H1 (cell line): ENCODE measurements around the gene NUB1. TPM values are rescaled to one million over a fixed set of nuclear protein-coding genes. Genes with fewer than 3 reads are reported as not detected.
A peak's percentile ranks its signal among the peaks of the same experiment; 100 is the strongest.

Experiments used
- CTCF ChIA-PET: fragments of 300-600 bp; sonication (Branson Sonifier 250); formaldehyde crosslinking; loops from one replicate; lab custom pipeline; 2021; ENCODE audit not compliant: partially characterized antibody; lab: Charles Lee
- POLR2A ChIA-PET: fragments of 300-600 bp; sonication (Branson Sonifier 250); formaldehyde crosslinking; loops from one replicate; lab custom pipeline; 2021; ENCODE audit warnings: inconsistent platforms; ENCODE audit not compliant: partially characterized antibody; lab: Charles Lee
- DNase-seq, 2 experiments: peaks; one replicate each; pipeline versions ENCODE4 v3.0.0 to v3.0.0-alpha.2; 2010 to 2022; ENCODE audit warnings: low spot score in 2 of 2, low read depth in 1 of 2, mixed read lengths in 1 of 2
- FAIRE-seq: peaks from 2 replicates; lab custom pipeline; 2011; peaks lifted over from hg19 to GRCh38; lab: Jason Lieb, UNC
- H2AFZ ChIP-seq: 2 replicates; pipeline ENCODE4 v1.8.1; 2012; ENCODE audit warnings: low read length, inconsistent platforms
- H2AK5ac ChIP-seq: 2 replicates; pipeline ENCODE4 v1.6.1; 2013; ENCODE audit warnings: low read depth, low read length
- H2BK120ac ChIP-seq: replicated peaks from 2 replicates; pipeline ENCODE3; 2013; ENCODE audit warnings: low read depth, low read length, inconsistent platforms
- H2BK12ac ChIP-seq: 2 replicates; pipeline ENCODE4 v1.6.1; 2013; ENCODE audit warnings: low read depth, low read length
- H2BK15ac ChIP-seq: 2 replicates; pipeline ENCODE4 v1.6.1; 2013; ENCODE audit warnings: low read length
- H2BK20ac ChIP-seq: 2 replicates; pipeline ENCODE4 v1.6.1; 2013; ENCODE audit warnings: low read length
- H2BK5ac ChIP-seq: 2 replicates; pipeline ENCODE4 v1.6.1; 2013; ENCODE audit warnings: low read depth, low read length
- H3K14ac ChIP-seq: 2 replicates; pipeline ENCODE4 v1.6.1; 2013; ENCODE audit warnings: inconsistent platforms; ENCODE audit not compliant: insufficient read length
- H3K18ac ChIP-seq: 2 replicates; pipeline ENCODE4 v1.6.1; 2013; ENCODE audit warnings: low read length; ENCODE audit errors: extremely low read depth
- H3K23ac ChIP-seq: 2 replicates; pipeline ENCODE4 v1.6.1; 2013; ENCODE audit warnings: inconsistent platforms; ENCODE audit not compliant: insufficient read length
- H3K23me2 ChIP-seq: 2 replicates; pipeline ENCODE4 v1.6.1; 2013; ENCODE audit warnings: low read depth, low read length
- H3K27ac ChIP-seq: 2 replicates; pipeline ENCODE4 v1.6.1; 2011; ENCODE audit warnings: low read depth, low read length, inconsistent platforms
- H3K27me3 ChIP-seq, 4 experiments: replicated peaks in 1 of 4; 1 replicate in 1 of 4; 2 replicates in 3 of 4; pipeline versions ENCODE4 v1.6.1 to v1.8.1; 2011 to 2013; ENCODE audit warnings: low read length in 3 of 4, mild to moderate bottlenecking in 3 of 4, inconsistent platforms in 2 of 4, mixed read lengths in 2 of 4, moderate library complexity in 1 of 4; ENCODE audit not compliant: control insufficient read depth in 3 of 4, insufficient read depth in 3 of 4; ENCODE audit errors: extremely low read depth in 1 of 4
- H3K36me3 ChIP-seq, 4 experiments: 2 replicates each; pipeline versions ENCODE4 v1.6.1 to v1.8.1; 2011 to 2013; ENCODE audit warnings: mild to moderate bottlenecking in 4 of 4, low read length in 3 of 4, moderate library complexity in 2 of 4, control low read depth in 1 of 4, inconsistent platforms in 1 of 4; ENCODE audit not compliant: insufficient read depth in 4 of 4, control insufficient read depth in 2 of 4
- H3K4ac ChIP-seq: replicated peaks from 2 replicates; pipeline ENCODE3; 2013; ENCODE audit warnings: low read length, low read depth, mixed read lengths, inconsistent platforms; ENCODE audit not compliant: insufficient read length
- H3K4me1 ChIP-seq, 4 experiments: replicated peaks in 1 of 4; 1 replicate in 1 of 4; 2 replicates in 3 of 4; pipeline versions ENCODE4 v1.6.1 to v1.8.1; 2011 to 2013; ENCODE audit warnings: low read length in 3 of 4, inconsistent platforms in 2 of 4, mixed read lengths in 1 of 4; ENCODE audit not compliant: insufficient read depth in 4 of 4, control insufficient read depth in 3 of 4
- H3K4me2 ChIP-seq, 2 experiments: 2 replicates each; pipeline versions ENCODE4 v1.6.1 to v1.8.1; 2011 to 2013; ENCODE audit warnings: low read depth in 2 of 2, low read length in 2 of 2, control low read depth in 1 of 2, inconsistent platforms in 1 of 2, mild to moderate bottlenecking in 1 of 2; ENCODE audit not compliant: insufficient read depth in 1 of 2
- H3K4me3 ChIP-seq, 4 experiments: fragments of 200-600, 300-600 bp in 1 of 4; sonication (generic), shearing (Covaris generic), sonication (Bioruptor Twin) in 1 of 4; 2 replicates each; pipeline versions ENCODE4 v1.5.1 to v1.8.1; 2011 to 2016; ENCODE audit warnings: low read length in 4 of 4, low read depth in 3 of 4, control low read depth in 2 of 4, inconsistent platforms in 2 of 4, mild to moderate bottlenecking in 2 of 4, mixed read lengths in 1 of 4, moderate library complexity in 1 of 4; ENCODE audit not compliant: insufficient read depth in 2 of 4; ENCODE audit errors: extremely low read depth in 1 of 4
- H3K56ac ChIP-seq: replicated peaks from 2 replicates; pipeline ENCODE3; 2013; ENCODE audit warnings: low read depth, mild to moderate bottlenecking, mixed read lengths, low read length, inconsistent platforms; ENCODE audit not compliant: insufficient read length
- H3K79me1 ChIP-seq: 2 replicates; pipeline ENCODE4 v1.6.1; 2013; ENCODE audit warnings: low read depth, low read length, control low read depth
- H3K79me2 ChIP-seq, 2 experiments: 2 replicates each; pipeline versions ENCODE4 v1.6.1 to v1.8.1; 2012 to 2013; ENCODE audit warnings: low read length in 2 of 2, mild to moderate bottlenecking in 2 of 2, inconsistent platforms in 1 of 2; ENCODE audit not compliant: insufficient read depth in 2 of 2, control insufficient read depth in 1 of 2
- H3K9ac ChIP-seq, 4 experiments: replicated peaks in 1 of 4; 1 replicate in 1 of 4; 2 replicates in 3 of 4; pipeline versions ENCODE4 v1.6.1 to v1.8.1; 2011 to 2013; ENCODE audit warnings: low read depth in 3 of 4, low read length in 3 of 4, control low read depth in 2 of 4, mild to moderate bottlenecking in 2 of 4, moderate library complexity in 2 of 4, inconsistent platforms in 1 of 4; ENCODE audit errors: extremely low read depth in 1 of 4
- H3K9me3 ChIP-seq, 2 experiments: 2 replicates each; pipeline versions ENCODE4 v1.6.1 to v1.8.1; 2012 to 2013; ENCODE audit warnings: mild to moderate bottlenecking in 2 of 2, moderate library complexity in 2 of 2, control low read depth in 1 of 2, inconsistent platforms in 1 of 2, low read depth in 1 of 2, low read length in 1 of 2, mixed read lengths in 1 of 2; ENCODE audit not compliant: insufficient read depth in 2 of 2
- H4K20me1 ChIP-seq, 2 experiments: replicated peaks in 1 of 2; 2 replicates each; pipeline versions ENCODE3 to v1.8.1; 2011 to 2013; ENCODE audit warnings: inconsistent platforms in 2 of 2, low read length in 2 of 2, mild to moderate bottlenecking in 1 of 2; ENCODE audit not compliant: insufficient read depth in 2 of 2, control insufficient read depth in 1 of 2
- H4K5ac ChIP-seq: 2 replicates; pipeline ENCODE4 v1.6.1; 2013; ENCODE audit warnings: low read length, low read depth, mixed read lengths, inconsistent platforms; ENCODE audit not compliant: insufficient read length
- H4K8ac ChIP-seq: 2 replicates; pipeline ENCODE4 v1.8.0; 2013; ENCODE audit warnings: mild to moderate bottlenecking, moderate library complexity, low read length, inconsistent platforms; ENCODE audit not compliant: insufficient read depth; ENCODE audit errors: extremely low read depth
- H4K91ac ChIP-seq: replicated peaks from 2 replicates; pipeline ENCODE3; 2013; ENCODE audit warnings: low read length, mixed read lengths, inconsistent platforms; ENCODE audit not compliant: insufficient read length
- BACH1 ChIP-seq: IDR thresholded peaks from 2 replicates; pipeline ENCODE4 v1.6.1; 2012; ENCODE audit warnings: low read length, improper control_type of control experiment
- CEBPB ChIP-seq: IDR thresholded peaks from 2 replicates; pipeline ENCODE4 v1.6.1; 2012; ENCODE audit warnings: low read depth, low read length
- CHD2 ChIP-seq: IDR thresholded peaks from 2 replicates; pipeline ENCODE4 v1.6.1; 2012; ENCODE audit warnings: low read length, improper control_type of control experiment
- EGR1 ChIP-seq: IDR thresholded peaks from 2 replicates; pipeline ENCODE4 v1.6.1; 2011; ENCODE audit warnings: low read depth, low read length, borderline replicate concordance
- EZH2 ChIP-seq: fragments of 200-600 bp; sonication (generic); IDR thresholded peaks from 2 replicates; pipeline ENCODE4 v1.7.1; 2012; ENCODE audit warnings: low read depth, mild to moderate bottlenecking, moderate library complexity, low read length, inconsistent platforms; ENCODE audit not compliant: severe bottlenecking
- JUND ChIP-seq: IDR thresholded peaks from 2 replicates; pipeline ENCODE4 v1.6.1; 2011; ENCODE audit warnings: mild to moderate bottlenecking, improper control_type of control experiment, low read length
- POLR2A ChIP-seq, 2 experiments: IDR thresholded peaks; 1 replicate in 1 of 2; 2 replicates in 1 of 2; pipeline ENCODE4 v1.6.1; 2011; ENCODE audit warnings: low read depth in 2 of 2, low read length in 2 of 2, mild to moderate bottlenecking in 2 of 2; ENCODE audit errors: control extremely low read depth in 1 of 2
- RNF2 ChIP-seq: fragments of 200-900, 300-1000 bp; sonication (generic); IDR thresholded peaks from 2 replicates; pipeline ENCODE4 v1.7.1; 2016; ENCODE audit warnings: borderline replicate concordance, low read depth, mild to moderate bottlenecking, antibody characterized with exemption, low read length; ENCODE audit not compliant: poor library complexity, severe bottlenecking; ENCODE audit errors: missing control alignments
- SIRT6 ChIP-seq: IDR thresholded peaks from one replicate; pipeline ENCODE4 v1.7.1; 2012; ENCODE audit warnings: low read length, inconsistent platforms
- SUZ12 ChIP-seq: fragments of 200-600 bp; sonication (generic); IDR thresholded peaks from 2 replicates; pipeline ENCODE4 v1.6.1; 2012; ENCODE audit warnings: mild to moderate bottlenecking, inconsistent platforms, low read length, moderate library complexity, mixed read lengths
- ZNF274 ChIP-seq: IDR thresholded peaks from 2 replicates; pipeline ENCODE4 v1.7.0; 2012; ENCODE audit warnings: low read length, borderline replicate concordance; ENCODE audit errors: extremely low read depth
- WGBS, 2 experiments: shearing (Covaris generic) in 1 of 2; methylation state at CpG; one replicate each; pipeline versions ENCODE4 v1.1.6 to v1.1.7; 2013 to 2015; ENCODE audit warnings: low lambda C conversion rate in 2 of 2, mixed read lengths in 2 of 2, inconsistent platforms in 1 of 2, low coverage in 1 of 2, missing lambda C conversion rate in 1 of 2; ENCODE audit not compliant: insufficient replicate concordance in 2 of 2, insufficient coverage in 1 of 2, insufficient read length in 1 of 2; ENCODE audit errors: extremely low coverage in 1 of 2, missing lambda C conversion rate in 1 of 2; 5-methylcytosine and 5-hydroxymethylcytosine counted together
- polyA plus RNA-seq, 7 experiments: library from polyadenylated mRNA; depleted of rRNA in 3 of 7; stranded (reverse) in 5 of 7; unstranded in 2 of 7; fragments of >200 nt in 5 of 7; fragments of 200-250 nt in 2 of 7; gene quantifications; 1 replicate in 5 of 7; 2 replicates in 1 of 7; 4 replicates in 1 of 7; pipeline versions ENCODE4 v1.2.1 to v1.2.3, GENCODE V29; 2011 to 2013; ENCODE audit warnings: missing spikeins in 2 of 7, mixed read lengths in 2 of 7
- total RNA-seq: library from RNA; stranded (reverse); fragmentation: NEBNext Ultra II Directional; extraction: Animal tissue kit (Norgen Biotek cat#: 25700); gene quantifications from 2 replicates; pipeline ENCODE4 v1.2.1, GENCODE V29; 2021

The NUB1 gene
- total and polyA plus RNA-seq, 2 of the 8 experiments (the other 6 are each of a cell fraction or from before 2014, with no cell fraction given), result 22.1 to 43.5 TPM

GRCh38 chr7:151408839-151409666, 67.4 kb downstream of the NUB1 start:
- H3K9ac ChIP-seq, result peak overlapping the region in 3 of 4 experiments; percentile 20 to 56 (median 29); a peak in 6 of 7 replicates
- H3K27ac ChIP-seq, result no peak overlapping the region
- no peaks in the 10 kb centered on the region; the same call in 1 of the 2 replicates for H3K79me1 ChIP-seq
- H3K23ac ChIP-seq, result no peak overlapping the region
- no peak overlapping the region; the same call in 1 of the 2 replicates for H4K8ac ChIP-seq
- H3K14ac ChIP-seq, result no peak overlapping the region
- H3K4me1 ChIP-seq, result peaks cover 0 to 22% (median 16%) of the 10 kb centered on the region in 4 experiments; a peak in 6 of 7 replicates
- CTCF ChIA-PET, result interaction anchor here (0.9 to 3.2 kb wide), 4 partner anchors 21 to 41 kb away, joined by 3 to 11 read pairs (median 4); partner anchors contain the start of gene CRYGN
- no peak overlapping the region for H4K5ac ChIP-seq
- no peak overlapping the region; the same call in 1 of the 2 replicates for H3K18ac ChIP-seq
- peaks cover 21% of the 10 kb centered on the region for H3K23me2 ChIP-seq
- no peaks in the 10 kb centered on the region for H3K79me2 ChIP-seq
- peak overlapping the region; percentile 99 for H2BK12ac ChIP-seq
- WGBS, 2 experiments, result 3% methylated on average over 44 of the region's 61 CpGs; no CpG with 5 or more reads in 1 of the 2 experiments
- no peak overlapping the region for H3K56ac ChIP-seq
- peaks cover 0 to 2% of the 10 kb centered on the region in 2 experiments for H4K20me1 ChIP-seq
- POLR2A ChIA-PET, result interaction anchor here (0.6 to 2.7 kb wide), 8 partner anchors 23 to 116 kb away, joined by 3 to 9 read pairs (median 4); partner anchors contain the start of genes CRYGN and RHEB
- no peak overlapping the region for H2BK20ac ChIP-seq
- peak overlapping the region; percentile 16 for H4K91ac ChIP-seq
- 0 out of 2 replicates have a peak overlapping the region, but pooled peaks have one; percentile 32 for H2AK5ac ChIP-seq
- H3K4ac ChIP-seq, result no peak overlapping the region
- peak overlapping the region; percentile 24; the same call in 1 of the 2 replicates for H2BK5ac ChIP-seq
- H3K36me3 ChIP-seq, result no peaks in the 10 kb centered on the region; a peak in 1 of 8 replicates
- H3K4me2 ChIP-seq, result peak overlapping the region; percentile 90 to 97
- no peaks in the 10 kb centered on the region for H3K9me3 ChIP-seq
- H2AFZ ChIP-seq, result 0 out of 2 replicates have a peak overlapping the region, but pooled peaks have one; percentile 25
- H2BK120ac ChIP-seq, result no peak overlapping the region
- peak overlapping the region; percentile 69 to 84 (median 80) for H3K4me3 ChIP-seq
- DNase-seq, result peak in 1 of 2 experiments; percentile 75
- H3K27me3 ChIP-seq, result peaks cover 0 to 25% (median 15%) of the 10 kb centered on the region in 4 experiments; a peak in 5 of 7 replicates
- FAIRE-seq, result no peak
- peak overlapping the region; percentile 21; the same call in 1 of the 2 replicates for H2BK15ac ChIP-seq
- no peak for TF ChIP-seq RNF2
- no peak for TF ChIP-seq BACH1
- peak; percentile 56 for TF ChIP-seq EZH2
- no peak for TF ChIP-seq EGR1
- no peak for TF ChIP-seq SIRT6
- TF ChIP-seq CHD2, result no peak
- TF ChIP-seq SUZ12, result peak; percentile 34
- no peak for TF ChIP-seq JUND
- TF ChIP-seq ZNF274, result no peak
- TF ChIP-seq CEBPB, result no peak
- peak in 1 of 2 experiments; percentile 37; a peak in 2 of 3 replicates for TF ChIP-seq POLR2A (IDR thresholded peaks at IDR 0.05; ENCODE audit: control extremely low read depth in 1 of 2, low read depth in 2 of 2, low read length in 2 of 2)
